GM18861 (cell line): ENCODE measurements around the gene IFNA7.
"Not testable (repeated sequence)": the region's sequence is repeated elsewhere in the genome, so short reads cannot be mapped to it uniquely, and the experiment has no call there.

ENCODE experiments used
- ATAC-seq: cut with Tn5 transposase; IDR thresholded peaks from one replicate; pipeline ENCODE4 v1.9.1; 2021; ENCODE audit not compliant: unreplicated experiment

The IFNA7 gene

DNA sequence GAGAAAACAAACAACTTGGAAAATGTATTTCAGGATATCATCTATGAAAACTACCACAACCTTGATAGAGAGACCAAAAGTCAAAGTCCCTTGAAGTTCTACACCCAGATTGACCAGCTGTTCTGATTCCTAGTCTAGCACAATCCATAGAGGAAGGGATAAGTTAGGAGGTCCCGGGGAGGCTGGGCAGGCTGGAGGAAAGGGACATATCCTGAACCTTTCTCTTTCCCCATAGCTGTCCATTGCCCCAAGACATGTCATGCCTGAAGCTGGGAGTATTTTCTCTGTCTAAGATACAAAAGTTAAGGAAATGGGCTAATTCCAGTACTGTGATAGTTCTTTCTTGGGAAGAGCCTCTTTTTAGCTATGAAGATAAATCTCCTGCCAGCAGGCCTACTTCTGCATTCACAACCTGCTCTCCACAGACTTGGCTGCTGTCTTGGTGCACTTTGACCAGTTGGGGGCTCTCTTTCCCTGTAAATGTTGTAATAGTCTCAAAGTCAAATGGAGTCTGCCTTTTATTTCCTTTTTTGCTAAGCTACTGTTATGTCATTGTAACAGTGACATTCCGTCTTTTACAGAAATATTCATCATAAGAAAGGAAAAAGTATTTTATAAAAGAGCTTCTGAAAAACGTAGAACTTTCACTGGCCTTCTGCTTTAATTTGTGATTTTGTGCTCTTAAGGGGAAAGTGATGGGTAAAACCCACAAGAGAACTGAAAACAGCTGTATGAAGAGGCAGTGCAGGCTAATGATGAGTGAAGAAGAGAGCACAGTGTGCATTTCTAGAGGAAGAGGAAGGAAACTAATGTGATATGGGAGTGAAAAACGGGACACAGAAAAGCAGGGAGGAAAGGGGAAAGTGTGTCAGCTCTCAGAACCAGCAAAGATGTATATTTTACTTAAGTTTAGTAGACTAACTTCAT, 18.9 kb downstream of the IFNA7 start:
- ATAC-seq, result peak; percentile 80

DNA sequence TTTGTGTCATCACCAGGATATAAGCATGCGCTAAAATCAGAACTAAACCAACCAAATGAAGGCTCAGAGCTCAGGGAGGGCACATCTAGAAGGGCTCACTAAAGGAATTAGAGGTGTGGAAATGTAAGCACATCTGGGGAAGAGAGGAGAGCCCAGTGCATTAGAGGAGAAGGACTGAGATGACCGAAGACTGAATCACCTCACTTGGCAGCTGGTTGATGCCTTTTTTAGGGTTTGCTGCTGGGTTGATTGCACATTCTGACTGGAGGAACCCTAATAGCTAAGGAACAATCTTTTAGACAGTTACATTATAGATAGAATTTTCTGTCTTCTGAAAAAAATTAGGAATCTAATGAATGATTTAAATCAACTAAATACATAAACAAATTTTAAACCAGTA, 27.3 kb downstream of the IFNA7 start:
- ATAC-seq, result no peak

DNA sequence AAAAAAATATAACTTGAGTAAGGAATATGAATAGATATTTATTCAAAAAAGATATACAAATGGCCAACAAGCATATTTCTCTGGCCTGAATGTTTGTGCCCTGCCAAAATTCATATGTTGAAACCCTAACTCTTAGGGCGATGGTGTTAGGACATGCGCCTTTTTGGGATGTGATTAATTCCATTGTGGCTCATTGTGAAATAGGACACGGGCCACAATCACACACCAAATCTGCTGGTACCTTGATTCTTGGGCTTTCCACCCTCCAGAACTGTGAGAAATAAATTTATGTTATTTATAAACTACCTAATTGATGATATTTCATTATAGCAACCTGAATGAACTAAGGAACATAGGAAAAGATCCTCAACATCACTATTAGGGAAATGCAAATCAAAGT, 29.8 kb downstream of the IFNA7 start:
- ATAC-seq, result no peak

DNA sequence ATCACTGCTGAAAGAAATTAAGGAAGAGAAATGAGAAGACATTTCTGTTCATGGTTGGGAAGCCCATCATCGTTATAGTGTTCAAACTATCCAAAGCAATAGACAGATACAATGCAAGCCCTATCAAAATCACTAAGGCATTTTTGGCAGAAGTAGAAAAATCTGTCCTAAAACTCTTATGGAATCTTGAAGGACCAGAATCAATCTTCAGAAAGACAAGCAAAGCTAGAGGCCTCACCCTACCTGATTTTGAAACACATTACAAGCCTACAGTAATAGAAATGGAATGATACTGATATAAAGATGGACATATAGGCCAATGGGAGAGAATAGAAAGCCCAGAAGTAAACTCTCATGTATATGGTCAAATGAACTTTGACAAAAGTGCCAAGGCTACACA, 30.7 kb downstream of the IFNA7 start:
- ATAC-seq, result no peak

DNA sequence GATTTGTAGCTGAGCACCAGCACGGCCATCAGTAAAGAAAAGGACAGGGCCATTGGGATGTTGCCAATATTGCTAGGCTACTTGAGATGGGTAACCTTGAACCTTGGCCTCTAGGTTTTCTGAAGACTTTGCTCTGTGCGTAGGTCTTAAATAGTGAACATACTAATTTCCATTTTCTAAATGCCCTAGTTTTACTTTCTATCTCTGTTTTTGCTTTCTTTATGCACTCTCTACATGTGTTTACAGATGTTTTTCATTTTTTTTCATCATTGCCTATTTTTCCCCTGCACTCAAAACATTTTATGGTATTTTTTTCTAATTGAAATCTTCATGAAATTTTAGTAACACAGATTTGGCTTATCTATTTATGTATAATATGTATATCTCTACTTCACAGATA, 35.4 kb downstream of the IFNA7 start, which contains the start of gene IFNA21:
Gene IFNA21 (minus strand): TSS at position 101 of the 400 bp plus-strand sequence. CDS start 48 bp downstream, at position 53.
- not testable (repeated sequence) for ATAC-seq

DNA sequence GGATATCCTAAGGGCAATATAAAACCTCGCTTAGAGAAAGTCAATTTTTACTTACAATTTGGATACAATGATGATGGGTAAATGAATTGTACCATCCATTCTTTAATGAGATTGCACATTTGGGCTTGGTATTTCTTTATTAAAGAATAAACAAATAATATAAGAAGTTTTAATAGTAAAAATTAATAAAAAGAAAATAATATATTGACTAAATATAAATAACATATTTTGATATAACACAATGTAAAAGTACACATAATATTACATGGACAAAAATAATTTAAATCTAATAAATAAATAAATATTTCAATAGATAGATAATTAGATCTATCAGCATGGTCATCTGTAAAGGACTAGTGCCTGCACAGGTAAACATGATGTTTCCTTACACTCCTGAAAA, 36.5 kb downstream of the IFNA7 start:
- no peak for ATAC-seq

DNA sequence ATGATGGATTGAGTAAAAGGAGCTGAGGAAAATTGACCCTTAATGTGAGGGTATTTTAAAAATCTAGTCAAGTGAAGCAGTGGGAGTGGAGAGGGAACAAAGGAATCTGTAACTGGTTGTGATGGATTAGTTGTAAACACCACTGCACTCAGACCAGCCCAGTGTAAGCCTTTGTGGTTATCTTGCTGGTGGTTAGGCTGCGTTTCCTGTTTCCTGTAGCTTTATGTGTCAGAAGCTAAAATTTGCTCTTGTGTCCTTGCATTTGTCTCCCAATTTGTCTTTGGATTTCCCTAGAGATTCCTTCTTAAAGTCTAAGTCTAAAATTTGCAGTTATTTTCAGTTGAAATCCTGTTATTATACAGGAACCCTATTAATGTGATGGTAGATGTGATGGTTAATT, 41.8 kb downstream of the IFNA7 start:
- peak; percentile 89 for ATAC-seq

DNA sequence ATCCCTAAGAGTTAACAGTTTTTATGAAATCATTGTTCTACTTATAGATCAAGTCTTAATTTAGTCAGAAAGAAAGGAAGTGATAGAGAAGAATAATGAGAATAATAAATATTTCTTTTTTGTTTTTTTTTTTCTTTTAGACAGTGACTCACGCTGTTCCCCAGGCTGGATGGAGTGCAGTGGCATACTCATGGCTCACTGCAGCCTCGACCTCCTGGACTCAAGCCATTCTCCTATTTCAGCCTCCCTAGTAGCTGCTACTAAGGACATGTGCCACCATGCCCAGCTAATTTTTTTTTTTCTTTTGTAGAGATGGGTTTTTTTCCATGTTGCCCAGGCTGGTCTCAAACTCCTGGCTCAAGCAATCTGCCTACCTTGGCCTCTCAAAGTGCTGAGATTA, 46.5 kb downstream of the IFNA7 start:
- ATAC-seq, result no peak

DNA sequence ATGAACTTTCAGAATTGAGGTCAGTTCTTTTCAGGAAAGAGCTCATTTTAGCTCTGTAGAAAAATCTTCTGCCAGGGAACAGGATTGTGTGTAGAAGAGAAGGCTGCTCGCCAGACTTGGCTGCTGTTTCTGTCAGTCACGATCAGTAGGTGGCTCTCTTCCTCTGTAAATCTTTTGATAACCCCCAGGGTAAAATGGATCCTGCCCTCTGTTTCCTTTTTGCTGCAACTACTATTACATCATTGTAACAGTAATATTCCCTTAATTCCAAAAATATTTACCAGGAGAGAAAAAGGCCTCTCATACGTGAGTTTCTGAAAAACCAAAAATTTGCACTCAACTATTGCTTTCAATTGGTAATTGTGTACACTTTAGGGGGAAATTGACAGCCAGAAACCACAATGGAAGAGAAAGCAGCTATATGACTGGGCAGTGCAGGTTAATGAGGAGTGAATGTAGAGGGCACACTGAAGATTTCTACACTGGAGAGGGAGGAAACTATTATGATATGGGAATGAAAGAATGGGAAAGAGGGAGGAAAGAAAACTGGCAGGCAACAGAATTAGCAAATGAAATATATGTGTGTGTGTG, 47.9 kb downstream of the IFNA7 start:
- peak; percentile 76 for ATAC-seq

DNA sequence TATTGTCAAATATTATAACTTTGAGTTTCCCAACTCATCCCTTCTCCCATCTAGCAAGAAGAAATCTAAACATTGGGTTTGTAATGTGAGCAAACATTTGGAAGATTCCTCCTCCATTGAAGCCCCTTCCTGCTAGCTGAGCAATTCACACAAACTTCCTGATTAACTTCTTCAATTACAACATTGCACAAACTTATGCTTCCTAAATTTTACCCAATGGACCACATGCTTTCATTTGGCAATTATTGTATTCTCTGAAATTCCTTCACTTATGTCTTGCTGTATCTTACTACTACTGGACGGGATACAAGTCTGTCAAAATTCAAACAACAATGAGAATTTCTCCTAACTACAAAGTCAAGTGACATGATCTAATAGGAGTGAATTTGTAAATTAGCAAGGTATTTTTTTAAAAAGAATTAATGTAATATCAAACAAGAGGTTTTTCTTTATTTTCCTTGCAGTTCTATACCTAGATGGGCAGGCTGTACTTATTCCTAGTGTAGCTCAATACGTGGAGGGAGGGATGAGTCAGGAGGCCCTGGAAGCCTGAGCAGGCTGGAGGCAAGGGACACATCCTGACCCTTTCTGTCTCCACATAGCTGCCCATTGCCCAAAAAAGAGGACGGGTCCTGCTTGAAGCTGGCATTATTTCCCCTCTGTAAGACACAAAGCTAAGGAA, 48.5 kb downstream of the IFNA7 start:
- ATAC-seq, result peak; percentile 24
